Stimulated activated naive CD8-positive, alpha-beta T cell treated with anti-CD3 and anti-CD28 coated beads, Interleukin-15, amount 100 ng/mL, for 72 hours (primary cell): ENCODE results near the gene VAMP4.
"Not testable (repeated sequence)": the region's sequence is repeated elsewhere in the genome, so short reads cannot be mapped to it uniquely, and the experiment has no call there.

Experiments used
- ATAC-seq: fragments of 150-1000 bp; cut with Tn5 transposase; 2 replicates; pipeline ENCODE4 v1.10.0; 2021; ENCODE audit warnings: mild to moderate bottlenecking, moderate library complexity
- DNase-seq, 2 donors: peaks; one replicate each; pipeline ENCODE4 v3.0.0; 2021 to 2022
- H3K27ac Mint-ChIP-seq, 2 donors: one replicate each; pipeline ENCODE4 v1.8.0; 2022; ENCODE audit warnings: mild to moderate bottlenecking in 2 of 2, mixed read lengths in 2 of 2, moderate library complexity in 2 of 2
- H3K27me3 Mint-ChIP-seq: one replicate; pipeline ENCODE4 v1.8.0; 2022; ENCODE audit warnings: mixed read lengths
- H3K4me1 Mint-ChIP-seq: one replicate; pipeline ENCODE4 v1.8.0; 2022; ENCODE audit warnings: mild to moderate bottlenecking, mixed read lengths
- H3K4me3 Mint-ChIP-seq, 2 donors: one replicate each; pipeline ENCODE4 v1.8.0; 2022; ENCODE audit warnings: mild to moderate bottlenecking in 2 of 2, mixed read lengths in 2 of 2, moderate library complexity in 1 of 2
- H3K9me3 Mint-ChIP-seq, 2 donors: one replicate each; pipeline ENCODE4 v1.8.0; 2022; ENCODE audit warnings: mixed read lengths in 2 of 2

Gene VAMP4

DNA sequence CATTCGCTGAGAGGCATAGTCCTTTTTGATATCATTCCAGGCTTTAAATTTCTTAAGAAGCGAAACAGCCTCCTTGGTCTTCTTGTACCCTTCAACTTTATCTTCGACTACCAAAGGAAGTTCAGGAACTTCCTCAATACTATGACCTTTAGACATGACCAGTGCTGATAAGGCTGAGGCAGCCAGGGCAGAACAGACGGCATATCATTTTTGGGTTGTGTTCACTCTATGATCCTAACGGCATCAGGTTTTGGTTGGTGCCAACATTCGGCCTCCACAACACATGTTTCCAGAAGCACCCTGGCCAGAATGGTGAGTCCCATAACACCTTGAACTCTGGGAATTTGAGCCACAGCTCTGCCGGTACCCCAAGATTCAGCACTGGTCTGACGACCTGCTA lies 58.0 kb downstream of the VAMP4 start:
- Mint-ChIP-seq H3K9me3 (peaks cover 15 to 18% of the 10 kb centered on the region in 2 donors), H3K4me1 (no peaks in the 10 kb centered on the region), H3K4me3 (no peak overlapping the region), H3K27me3 (no peaks in the 10 kb centered on the region), H3K27ac (no peak overlapping the region)
- no peak for ATAC-seq
- DNase-seq: no peak

DNA sequence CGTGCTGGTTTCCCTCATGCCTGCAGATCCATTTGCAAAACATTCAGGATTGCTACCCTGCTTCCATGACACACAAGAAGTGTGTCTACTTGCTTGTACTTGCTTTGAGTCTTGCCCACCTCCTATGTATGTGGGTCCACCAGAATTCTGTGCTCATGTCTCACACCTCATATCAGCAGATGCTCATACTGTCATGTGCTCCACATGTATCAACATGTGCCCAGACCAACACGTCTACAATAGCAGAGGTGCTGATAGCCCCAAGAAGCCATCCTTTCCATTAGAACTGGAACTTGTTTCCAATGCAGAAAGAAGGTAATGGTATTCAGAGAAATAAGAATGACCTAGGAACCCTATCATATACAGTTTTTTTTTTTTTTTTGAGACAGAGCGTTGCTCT lies 61.5 kb downstream of the VAMP4 start:
- H3K9me3 Mint-ChIP-seq: peaks cover 0 to under 1% of the 10 kb centered on the region in 2 donors
- peaks cover 7% of the 10 kb centered on the region for H3K27me3 Mint-ChIP-seq
- ATAC-seq (no peak), DNase-seq (no peak)
- no peak overlapping the region for H3K4me3 Mint-ChIP-seq
- H3K27ac Mint-ChIP-seq: no peak overlapping the region
- H3K4me1 Mint-ChIP-seq: no peaks in the 10 kb centered on the region

DNA sequence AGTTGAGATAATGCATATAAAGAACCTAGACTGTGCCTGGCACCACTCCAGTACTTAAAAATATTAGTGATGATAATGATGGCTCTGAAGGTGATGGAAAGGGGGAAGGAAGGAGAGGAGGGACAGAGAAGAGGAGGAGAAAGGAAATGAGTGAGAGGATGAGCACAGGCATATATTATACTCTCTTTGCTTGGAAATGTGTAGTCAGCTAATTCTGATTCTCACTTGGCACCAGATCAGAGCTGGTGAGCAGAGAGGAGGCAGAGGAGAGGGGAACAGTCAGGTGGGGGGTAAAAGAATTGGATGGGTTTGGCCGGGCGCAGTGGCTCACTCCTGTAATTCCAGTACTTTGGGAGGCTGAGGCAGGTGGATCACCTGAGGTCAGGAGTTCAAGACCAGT lies 65.0 kb downstream of the VAMP4 start:
- no peaks in the 10 kb centered on the region for H3K9me3 Mint-ChIP-seq
- no peak for DNase-seq
- H3K27me3 Mint-ChIP-seq: peaks cover 7% of the 10 kb centered on the region
- H3K27ac Mint-ChIP-seq: no peak overlapping the region
- ATAC-seq: no peak
- no peak overlapping the region for H3K4me3 Mint-ChIP-seq
- no peaks in the 10 kb centered on the region for H3K4me1 Mint-ChIP-seq

DNA sequence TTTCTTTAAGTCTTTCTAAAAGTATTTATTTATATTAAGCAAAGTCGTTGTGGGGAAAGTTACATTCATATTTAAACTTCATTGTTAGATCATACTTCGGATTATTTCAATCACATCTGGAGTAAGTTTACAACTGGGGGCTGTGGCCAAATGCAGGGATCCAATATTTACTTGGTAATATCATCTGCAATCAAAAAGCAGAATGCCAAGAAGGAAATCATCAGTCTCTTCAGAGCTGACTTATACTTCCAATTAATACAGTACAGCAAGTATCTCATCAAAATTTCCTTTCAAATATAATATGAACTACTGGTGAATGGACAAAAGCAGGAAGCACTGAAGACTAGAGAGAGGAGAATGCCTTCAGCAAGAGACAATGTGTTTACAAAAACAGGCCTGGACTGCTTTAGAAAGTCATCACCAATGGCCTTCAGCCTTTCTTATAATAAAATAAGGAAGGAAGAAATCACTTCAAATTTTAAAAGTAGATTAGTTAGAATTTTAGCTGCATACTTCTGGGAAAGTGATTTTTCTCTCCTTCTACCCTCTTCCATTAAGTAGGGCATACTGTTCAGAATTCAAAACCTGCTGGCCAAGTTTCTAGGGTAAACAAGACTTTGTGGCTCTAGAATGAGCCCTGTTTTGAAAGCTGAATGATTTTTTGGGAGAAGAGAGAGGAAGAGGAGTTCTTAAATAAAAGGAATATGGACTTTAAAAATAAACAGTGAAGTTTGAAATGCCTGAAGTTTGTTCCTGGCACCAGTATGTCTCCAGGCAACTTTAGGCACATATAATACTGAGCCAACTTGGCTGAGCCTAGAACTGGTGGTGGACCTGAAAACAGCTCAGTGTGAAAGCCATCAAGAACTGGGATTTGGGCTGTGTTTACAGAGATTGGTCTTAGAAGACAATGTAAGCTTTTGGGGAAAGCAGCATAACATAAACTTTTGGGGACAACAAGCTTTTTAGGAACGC lies 67.1 kb downstream of the VAMP4 start:
- no peaks in the 10 kb centered on the region for H3K9me3 Mint-ChIP-seq
- H3K4me1 Mint-ChIP-seq: no peaks in the 10 kb centered on the region
- H3K27ac Mint-ChIP-seq: no peak overlapping the region
- H3K27me3 Mint-ChIP-seq: peaks cover 7% of the 10 kb centered on the region
- ATAC-seq: no peak
- no peak overlapping the region for H3K4me3 Mint-ChIP-seq
- DNase-seq: no peak

DNA sequence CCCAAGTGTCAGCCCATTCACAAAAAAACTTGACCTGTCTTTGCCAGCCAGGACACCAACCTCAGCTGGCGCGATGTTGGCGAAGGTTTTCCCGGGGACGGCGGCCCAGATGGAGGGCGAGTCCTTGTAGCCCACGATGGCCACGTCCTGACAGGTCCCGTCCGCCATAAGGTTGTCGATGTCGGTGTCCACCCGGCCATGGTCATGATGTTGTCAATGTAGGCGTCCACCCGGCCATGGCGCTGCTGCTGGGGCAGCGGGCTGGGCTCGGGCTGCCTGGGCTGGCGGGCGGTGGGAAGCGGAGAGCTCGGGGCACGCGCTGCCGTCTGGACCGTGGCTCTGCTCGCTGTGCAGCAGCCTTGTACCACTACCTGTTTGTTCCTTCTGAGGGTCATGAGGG lies 71.1 kb downstream of the VAMP4 start:
- Mint-ChIP-seq H3K9me3 (no peaks in the 10 kb centered on the region), H3K4me1 (no peaks in the 10 kb centered on the region), H3K27me3 (no peaks in the 10 kb centered on the region), H3K4me3 (no peak overlapping the region), H3K27ac (no peak overlapping the region)
- no peak for ATAC-seq
- DNase-seq: no peak

DNA sequence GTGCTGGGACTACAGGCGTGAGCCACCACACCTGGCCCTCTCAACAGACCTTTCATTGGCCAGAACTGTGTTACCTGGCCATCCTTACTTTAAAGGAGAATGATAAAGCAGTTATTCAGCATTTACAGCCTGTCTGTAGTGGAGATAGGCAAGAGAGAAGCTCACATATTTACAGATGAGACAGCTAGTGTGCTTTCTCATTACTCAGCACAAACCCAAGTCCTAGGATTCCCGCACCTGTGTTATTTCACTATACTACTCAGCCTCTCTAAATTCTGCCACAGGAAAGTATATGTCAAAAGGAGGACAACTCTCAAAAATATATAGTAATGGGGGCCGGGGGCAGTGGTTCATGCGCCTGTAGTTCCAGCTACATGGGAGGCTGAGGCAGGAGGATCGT lies 73.5 kb downstream of the VAMP4 start:
- Mint-ChIP-seq H3K4me1 (no peaks in the 10 kb centered on the region), H3K9me3 (no peaks in the 10 kb centered on the region)
- ATAC-seq: no peak

DNA sequence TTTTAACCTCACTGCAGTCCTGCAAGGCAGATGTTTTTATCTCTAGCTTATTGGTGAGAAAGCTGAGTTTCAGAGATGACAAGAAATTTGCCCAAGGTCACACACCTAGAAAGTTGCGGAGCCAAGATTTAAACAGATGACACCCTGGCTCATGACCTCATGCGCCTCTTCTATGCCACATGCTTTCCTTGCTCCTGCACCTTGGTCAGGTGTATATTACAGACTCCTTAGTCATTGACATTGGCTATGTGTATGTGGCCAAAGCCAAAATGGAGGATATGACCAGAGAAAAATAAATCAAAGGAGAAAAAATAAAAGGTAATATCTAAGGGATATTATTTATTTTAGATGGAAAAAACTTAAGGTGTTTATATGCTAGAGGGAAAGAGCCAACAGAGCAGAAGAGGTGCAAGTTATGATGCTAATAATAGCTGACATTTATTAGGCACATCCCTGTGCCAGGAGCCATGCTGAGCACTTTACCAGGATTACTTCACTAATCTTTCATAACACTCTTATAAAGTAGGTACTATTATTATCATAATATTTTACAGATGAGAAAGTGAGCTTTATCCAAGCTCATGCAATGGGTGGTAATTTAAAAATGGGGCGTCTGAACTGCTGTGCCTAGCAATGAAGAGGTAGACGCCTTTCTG lies 75.6 kb downstream of the VAMP4 start:
- ATAC-seq: no peak
- no peak for DNase-seq
- H3K27me3 Mint-ChIP-seq: no peaks in the 10 kb centered on the region

More for the DNA sequence above, 73.5 kb downstream of the VAMP4 start:
- no peak for DNase-seq
- Mint-ChIP-seq H3K4me3 (no peak overlapping the region), H3K27ac (no peak overlapping the region), H3K27me3 (no peaks in the 10 kb centered on the region)

DNA sequence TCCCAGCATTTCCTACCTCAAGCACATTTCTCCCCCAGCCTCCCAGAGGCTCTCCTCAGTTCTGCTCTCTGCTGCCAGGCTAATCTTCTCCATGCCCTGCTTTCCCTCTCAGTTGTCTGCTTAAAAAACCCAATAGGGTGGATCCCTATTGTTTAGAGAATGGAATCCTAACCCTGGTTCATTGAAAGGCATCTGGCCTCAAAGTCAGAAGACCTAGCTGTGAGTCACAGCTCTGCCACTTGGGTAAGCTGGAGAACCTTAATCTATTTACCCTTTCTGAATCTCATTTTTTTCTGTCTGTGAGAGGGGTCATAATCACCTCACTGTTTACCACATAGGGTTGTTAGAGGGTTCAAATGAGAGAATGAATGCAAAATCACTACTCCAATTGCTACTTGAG lies 76.9 kb downstream of the VAMP4 start:
- no peaks in the 10 kb centered on the region for H3K4me1 Mint-ChIP-seq
- H3K4me3 Mint-ChIP-seq: no peak overlapping the region
- no peak for DNase-seq
- H3K27me3 Mint-ChIP-seq: no peaks in the 10 kb centered on the region
- no peak for ATAC-seq
- no peaks in the 10 kb centered on the region for H3K9me3 Mint-ChIP-seq
- H3K27ac Mint-ChIP-seq: peak overlapping the region in 1 of 2 donors; percentile 28

More for the DNA sequence above, 75.6 kb downstream of the VAMP4 start:
- H3K4me1 Mint-ChIP-seq: no peaks in the 10 kb centered on the region
- no peak overlapping the region for H3K27ac Mint-ChIP-seq
- no peak overlapping the region for H3K4me3 Mint-ChIP-seq
- no peaks in the 10 kb centered on the region for H3K9me3 Mint-ChIP-seq

DNA sequence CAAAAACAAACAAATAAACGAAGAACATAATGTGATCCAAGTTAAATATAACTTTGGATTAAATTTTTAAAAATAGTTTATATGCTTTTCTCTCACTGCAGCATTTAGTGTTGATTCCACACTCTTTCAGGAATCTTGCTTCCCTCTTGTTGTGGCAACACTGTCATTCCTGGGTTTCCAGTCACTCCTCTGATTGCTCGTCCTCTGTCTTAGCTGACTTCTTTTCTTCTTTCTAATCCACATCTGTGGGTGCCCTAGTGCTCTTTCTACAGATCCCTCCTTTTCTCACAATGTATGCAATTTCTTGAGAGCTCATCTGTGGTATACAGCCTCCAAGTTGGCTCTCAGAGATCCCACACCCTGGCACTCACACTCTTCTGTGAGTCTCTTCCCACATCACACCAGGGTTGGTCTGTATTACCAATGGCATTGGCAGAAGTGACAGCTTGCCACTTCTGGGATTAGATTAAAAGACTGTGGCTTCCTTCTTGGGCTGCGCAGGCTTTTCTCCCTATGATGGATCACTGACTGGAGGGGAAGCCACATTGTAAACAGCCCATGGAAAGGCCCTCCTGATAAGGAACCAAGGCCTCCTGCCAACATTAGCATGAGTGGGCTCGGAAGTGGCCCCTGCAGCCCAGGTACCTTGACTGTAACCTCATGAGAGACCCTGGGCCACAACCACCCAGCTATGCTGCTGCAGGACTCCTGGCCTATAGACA lies 77.8 kb downstream of the VAMP4 start:
- Mint-ChIP-seq H3K4me1 (no peaks in the 10 kb centered on the region), H3K27ac (peak overlapping the region in 1 of 2 donors; percentile 3), H3K9me3 (no peaks in the 10 kb centered on the region), H3K4me3 (no peak overlapping the region), H3K27me3 (no peaks in the 10 kb centered on the region)
- ATAC-seq (no peak), DNase-seq (no peak)

DNA sequence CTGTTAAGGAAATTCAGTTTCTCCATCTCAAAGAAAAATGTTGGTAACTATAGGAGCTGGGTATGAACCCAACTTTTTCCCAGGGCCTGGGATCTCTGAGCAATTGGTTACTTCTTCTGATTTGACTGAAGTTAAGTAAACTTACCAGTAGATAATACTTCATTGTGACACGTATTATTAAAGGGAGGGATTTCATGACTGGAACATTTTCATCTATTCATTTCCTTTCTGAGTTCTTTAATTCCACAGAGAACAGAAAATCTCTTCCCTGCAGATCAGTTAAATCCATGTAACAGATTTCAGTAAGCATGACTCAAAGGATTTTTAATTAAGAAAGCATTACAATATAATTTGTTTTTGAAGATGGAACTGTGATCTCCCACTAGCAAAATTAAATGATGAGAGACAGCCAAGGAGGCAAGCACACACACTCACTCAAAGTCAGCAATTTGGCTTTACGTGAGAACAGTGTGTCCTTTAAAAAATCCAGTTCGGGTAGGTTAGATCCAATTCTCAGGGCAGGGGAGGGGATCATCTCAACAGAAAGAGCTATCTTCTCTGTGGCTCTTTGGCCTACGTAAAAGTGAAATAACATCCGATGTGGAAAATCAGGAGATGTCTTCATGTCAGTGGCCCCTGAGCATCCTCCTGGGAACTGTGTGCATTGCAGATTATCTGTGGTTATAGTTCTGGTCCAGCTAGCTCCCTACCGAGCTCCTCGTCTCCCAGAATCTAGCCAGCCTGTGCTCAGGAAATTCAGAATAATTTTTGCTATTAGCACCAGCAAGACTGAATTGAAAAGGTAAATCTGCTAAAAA lies 78.6 kb downstream of the VAMP4 start:
- Mint-ChIP-seq H3K27me3 (no peaks in the 10 kb centered on the region), H3K27ac (no peak overlapping the region), H3K4me1 (no peaks in the 10 kb centered on the region), H3K9me3 (no peaks in the 10 kb centered on the region), H3K4me3 (no peak overlapping the region)
- ATAC-seq (no peak), DNase-seq (no peak)

DNA sequence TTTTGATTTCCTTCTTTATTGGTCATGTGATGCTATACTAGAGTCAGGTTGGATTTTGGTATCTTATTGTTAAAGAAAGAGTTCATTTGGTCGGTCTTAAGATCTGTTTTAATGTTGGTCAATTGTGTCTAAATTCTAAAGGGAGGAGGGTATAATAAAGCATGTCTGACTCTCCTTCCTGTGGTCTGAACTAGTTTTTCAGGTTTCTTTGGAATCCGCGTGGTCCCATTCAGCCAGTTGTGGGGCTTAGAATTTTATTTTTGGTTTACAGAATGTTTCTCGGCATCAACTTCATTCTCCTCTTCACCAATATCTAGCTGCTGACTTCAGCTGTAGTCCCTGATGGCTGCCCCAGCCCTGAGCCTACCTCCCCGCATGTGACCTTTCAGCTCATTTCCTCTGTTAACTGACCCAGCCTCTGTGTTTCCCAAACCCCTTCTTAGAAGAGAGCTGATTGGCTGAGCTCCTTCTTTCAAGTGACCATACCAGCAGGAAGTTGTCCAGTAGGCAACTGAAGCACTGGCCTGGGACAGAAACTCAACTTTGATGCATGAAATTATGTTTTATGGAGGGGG lies 80.7 kb downstream of the VAMP4 start:
- ATAC-seq (no peak), DNase-seq (no peak)
- H3K4me1 Mint-ChIP-seq: no peaks in the 10 kb centered on the region
- no peaks in the 10 kb centered on the region for H3K27me3 Mint-ChIP-seq
- H3K9me3 Mint-ChIP-seq: no peaks in the 10 kb centered on the region
- no peak overlapping the region for H3K27ac Mint-ChIP-seq
- H3K4me3 Mint-ChIP-seq: no peak overlapping the region

DNA sequence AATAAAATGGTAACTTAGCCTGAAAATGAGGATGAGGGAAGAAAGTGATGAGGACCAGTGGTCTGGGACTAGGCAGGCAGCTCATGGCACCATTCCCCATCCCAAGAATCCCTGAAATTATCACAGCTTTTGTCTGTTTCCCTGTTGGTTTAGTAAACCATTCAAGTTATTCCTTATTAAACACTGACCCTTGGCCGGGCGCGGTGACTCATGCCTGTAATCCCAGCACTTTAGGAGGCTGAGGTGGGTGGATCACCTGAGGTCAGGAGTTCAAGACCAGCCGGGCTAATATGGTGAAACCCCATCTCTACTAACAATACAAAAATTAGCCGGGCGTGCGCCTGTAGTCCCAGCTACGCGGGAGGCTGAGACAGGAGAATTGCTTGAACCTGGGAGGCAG lies 85.7 kb downstream of the VAMP4 start:
- H3K9me3 Mint-ChIP-seq, H3K4me3 Mint-ChIP-seq, DNase-seq, ATAC-seq, H3K27ac Mint-ChIP-seq: not testable (repeated sequence)
- Mint-ChIP-seq H3K4me1 (peaks cover 11% of the 10 kb centered on the region), H3K27me3 (peaks cover 33% of the 10 kb centered on the region)

DNA sequence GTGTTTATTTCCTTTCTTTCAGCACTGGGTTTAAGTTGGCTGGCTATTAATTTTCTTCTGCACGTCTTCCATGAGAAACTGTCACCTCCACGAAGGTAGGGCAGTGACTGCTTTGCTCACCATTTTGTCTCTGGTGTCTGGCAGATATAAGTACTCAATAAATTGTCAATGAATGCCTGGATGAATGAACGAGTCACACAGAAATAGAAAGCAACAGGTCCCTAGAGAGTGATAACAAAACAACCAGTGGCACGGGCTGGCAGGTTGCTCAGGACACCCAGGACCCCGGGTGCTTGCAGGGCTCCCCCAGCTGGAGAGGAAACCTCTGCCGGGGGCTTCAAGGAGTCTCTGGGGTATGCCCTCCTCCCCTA lies 86.1 kb downstream of the VAMP4 start:
- H3K4me3 Mint-ChIP-seq: peak overlapping the region; percentile 59 to 75
- no peak overlapping the region for H3K27ac Mint-ChIP-seq
- H3K9me3 Mint-ChIP-seq: no peaks in the 10 kb centered on the region
- ATAC-seq (peak; percentile 17), DNase-seq (no peak)
- peaks cover 11% of the 10 kb centered on the region for H3K4me1 Mint-ChIP-seq
- H3K27me3 Mint-ChIP-seq: peaks cover 33% of the 10 kb centered on the region

DNA sequence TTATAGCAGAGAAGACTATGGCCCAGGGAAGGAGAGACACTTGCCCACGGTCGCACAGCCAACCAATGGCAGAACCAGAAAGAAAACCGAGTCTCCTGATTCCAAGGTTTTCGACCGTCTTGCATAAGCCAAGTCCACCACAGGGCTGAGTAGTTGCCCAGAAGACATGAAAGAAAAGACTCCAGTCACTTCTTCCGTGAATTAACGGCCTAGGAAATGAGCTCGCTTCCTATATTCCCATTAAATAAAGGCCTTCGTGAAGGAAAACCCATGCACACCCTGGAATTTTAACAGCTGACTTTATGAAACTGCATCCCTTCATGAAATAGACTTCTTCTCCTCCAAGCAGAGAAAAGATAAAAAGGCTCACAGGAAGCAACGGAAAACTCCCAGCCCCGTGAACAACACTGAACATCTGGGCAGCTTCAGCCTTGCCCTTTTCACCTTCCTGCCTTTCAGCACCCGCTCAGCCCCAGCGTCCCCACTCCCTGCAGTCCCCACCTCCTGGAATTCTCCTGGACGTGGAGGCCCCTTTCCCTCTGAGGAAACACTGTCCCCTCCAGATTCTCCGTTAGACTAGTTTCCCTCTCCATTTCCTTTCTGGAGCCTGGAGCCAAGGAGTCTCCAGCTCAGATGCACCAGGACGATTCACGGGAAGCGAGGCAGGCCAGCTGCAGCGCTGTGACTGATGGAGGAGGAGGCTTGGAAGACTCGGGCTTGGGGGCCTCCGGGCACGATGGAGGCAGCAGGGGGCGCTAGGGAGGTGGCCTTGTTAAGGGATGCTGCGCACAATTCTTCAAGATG lies 86.7 kb downstream of the VAMP4 start:
- Mint-ChIP-seq H3K4me3 (peak overlapping the region; percentile 59 to 75), H3K27me3 (peaks cover 33% of the 10 kb centered on the region), H3K4me1 (peaks cover 11% of the 10 kb centered on the region), H3K27ac (no peak overlapping the region), H3K9me3 (no peaks in the 10 kb centered on the region)
- ATAC-seq (peak; percentile 84), DNase-seq (peak; percentile 67 to 74)
